ENCODE results near the gene DTYMK. TPM values are rescaled to one million over a fixed set of nuclear protein-coding genes. Genes with fewer than 3 reads are reported as not detected.

DTYMK gene
- total RNA-seq = 14.9 TPM
- long read RNA-seq, transcript DTYMK-201 (5 exons, 1,232 nt) = major isoform, 7 of 25 reads
- long read RNA-seq, partial matches to known transcripts = 11 of 25 reads
- long read RNA-seq, other reads (novel, unspliced or antisense) = 4 of 25 reads

- Histone ChIP-seq H3K36me3 (peaks cover 19% of the 10 kb centered on the region), H3K4me1 (peaks cover 19% of the 10 kb centered on the region), H3K27ac (peak within 1 kb of the TSS; percentile 88), H3K9me3 (no peaks in the 10 kb centered on the region), H3K4me3 (peak within 1 kb of the TSS; percentile 93), H3K27me3 (no peaks in the 10 kb centered on the region)
- DNase-seq (peak; percentile 99), ATAC-seq (peak; percentile 99)
- TF ChIP-seq CTCF (IDR thresholded peaks at IDR 0.05) = no peak
- intact Hi-C loops (cut with DNase I) = no loop called here
Measured at GRCh38 chr2:241686650-241687425, at the start of gene DTYMK. Gene DTYMK, minus strand, starts transcription at chr2:241686815. Its CDS starts 32 bp downstream, at chr2:241686783.

GRCh38 chr2:241736111-241736510, 49.5 kb upstream of the DTYMK start:
- Histone ChIP-seq H3K9me3 (no peaks in the 10 kb centered on the region), H3K4me1 (peaks cover 14% of the 10 kb centered on the region), H3K27me3 (no peaks in the 10 kb centered on the region), H3K36me3 (no peaks in the 10 kb centered on the region), H3K4me3 (peak overlapping the region; percentile 98), H3K27ac (no peak overlapping the region)
- intact Hi-C loops (cut with DNase I) = no loop called here
- DNase-seq (no peak), ATAC-seq (no peak)
- no peak for TF ChIP-seq CTCF (IDR thresholded peaks at IDR 0.05)

GRCh38 chr2:241734467-241735208, 48.0 kb upstream of the DTYMK start, which contains the start of gene D2HGDH:
Gene D2HGDH, plus strand, starts transcription at chr2:241734630. Its CDS starts 595 bp downstream, at chr2:241735225.
- peak within 1 kb of the TSS; percentile 98 for H3K4me3 ChIP-seq
- H3K27ac ChIP-seq = peak within 1 kb of the TSS; percentile 86
- intact Hi-C loops (cut with DNase I) = no loop called here
- no peaks in the 10 kb centered on the region for H3K36me3 ChIP-seq
- no peak for TF ChIP-seq CTCF (IDR thresholded peaks at IDR 0.05)
- H3K4me1 ChIP-seq = peaks cover 14% of the 10 kb centered on the region
- no peaks in the 10 kb centered on the region for H3K27me3 ChIP-seq
- no peaks in the 10 kb centered on the region for H3K9me3 ChIP-seq
- ATAC-seq (peak; percentile 96), DNase-seq (peak; percentile 97)

- Histone ChIP-seq H3K9me3 (no peaks in the 10 kb centered on the region), H3K27me3 (no peaks in the 10 kb centered on the region), H3K27ac (peak overlapping the region; percentile 73), H3K4me3 (peak overlapping the region; percentile 98), H3K36me3 (no peaks in the 10 kb centered on the region), H3K4me1 (peaks cover 14% of the 10 kb centered on the region)
- peak; percentile 23 for TF ChIP-seq CTCF (IDR thresholded peaks at IDR 0.05)
- no peak for DNase-seq
- ATAC-seq = no peak
- intact Hi-C loops (cut with DNase I) = no loop called here
Measured at GRCh38 chr2:241734208-241734466, 47.5 kb upstream of the DTYMK start.

GRCh38 chr2:241733391-241734207, 47.0 kb upstream of the DTYMK start:
- H3K27ac ChIP-seq = peak overlapping the region; percentile 73

More at GRCh38 chr2:241733391-241734207, 47.0 kb upstream of the DTYMK start:
- DNase-seq (no peak), ATAC-seq (no peak)
- Histone ChIP-seq H3K27me3 (no peaks in the 10 kb centered on the region), H3K36me3 (no peaks in the 10 kb centered on the region), H3K4me1 (peaks cover 14% of the 10 kb centered on the region), H3K4me3 (peak overlapping the region; percentile 98), H3K9me3 (no peaks in the 10 kb centered on the region)
- intact Hi-C loops (cut with DNase I) = no loop called here
- TF ChIP-seq CTCF (IDR thresholded peaks at IDR 0.05) = no peak
